Erythroblast (primary cell): Measurements from ENCODE around the gene STAT4.

Experiments used
- DNase-seq, 2 experiments: peaks; one replicate each; lab custom pipeline; 2025; lab: John Stamatoyannopoulos, UW
- GATA1 ChIP-seq: IDR thresholded peaks from 2 replicates; pipeline ENCODE4 v1.6.1; 2011; ENCODE audit warnings: low read depth, mild to moderate bottlenecking, control low read depth, low read length, moderate library complexity
- POLR2A ChIP-seq: IDR thresholded peaks from 2 replicates; pipeline ENCODE4 v1.6.1; 2011; ENCODE audit warnings: mild to moderate bottlenecking, low read length

The STAT4 gene

GRCh38 chr2:191150600-191151330 lies at the start of gene STAT4:
Gene STAT4, minus strand, starts transcription at chr2:191150994. Its CDS starts 2,791 bp downstream, at chr2:191148203.
- no peak for TF ChIP-seq GATA1
- no peak for TF ChIP-seq POLR2A
- peak in 1 of 2 experiments; percentile 22 for DNase-seq

- TF ChIP-seq POLR2A (no peak), GATA1 (no peak)
- DNase-seq, result no peak
Observed at GRCh38 chr2:191199929-191200512, 49.2 kb upstream of the STAT4 start.

GRCh38 chr2:191198271-191198670 lies 47.5 kb upstream of the STAT4 start:
- TF ChIP-seq GATA1, result no peak

GRCh38 chr2:191197096-191197495 lies 46.3 kb upstream of the STAT4 start:
- DNase-seq, result no peak
- TF ChIP-seq POLR2A (no peak), GATA1 (no peak)

More at GRCh38 chr2:191198271-191198670, 47.5 kb upstream of the STAT4 start:
- DNase-seq, result no peak

- no peak for TF ChIP-seq GATA1
- TF ChIP-seq POLR2A, result no peak
- no peak for DNase-seq
Observed at GRCh38 chr2:191195021-191195420, 44.2 kb upstream of the STAT4 start.

- TF ChIP-seq GATA1 (no peak), POLR2A (no peak)
- DNase-seq, result no peak
Observed at GRCh38 chr2:191190861-191191552, 40.2 kb upstream of the STAT4 start.

DNA sequence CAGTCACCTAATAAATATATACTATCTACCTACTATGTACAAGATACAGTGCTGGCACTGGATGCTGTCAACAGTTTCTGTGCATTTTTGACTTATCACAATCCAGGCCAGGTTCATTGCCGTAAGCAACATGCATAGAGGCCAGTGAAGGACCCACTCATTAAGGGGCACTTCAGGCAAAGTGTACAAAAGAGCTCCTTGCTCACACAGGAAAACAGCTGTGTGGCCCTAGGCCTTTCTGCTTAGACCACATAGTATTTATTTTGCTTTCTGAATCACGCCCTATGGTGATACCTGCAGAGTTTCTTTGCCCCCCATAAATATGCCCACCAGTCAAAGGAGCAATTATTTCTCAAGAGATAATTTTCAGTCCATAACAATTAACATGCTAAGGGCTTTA lies 39.6 kb upstream of the STAT4 start:
- DNase-seq, result no peak
- TF ChIP-seq GATA1, result no peak
- no peak for TF ChIP-seq POLR2A

GRCh38 chr2:191189112-191189635 lies 38.4 kb upstream of the STAT4 start:
- DNase-seq, result no peak
- no peak for TF ChIP-seq GATA1
- no peak for TF ChIP-seq POLR2A

DNA sequence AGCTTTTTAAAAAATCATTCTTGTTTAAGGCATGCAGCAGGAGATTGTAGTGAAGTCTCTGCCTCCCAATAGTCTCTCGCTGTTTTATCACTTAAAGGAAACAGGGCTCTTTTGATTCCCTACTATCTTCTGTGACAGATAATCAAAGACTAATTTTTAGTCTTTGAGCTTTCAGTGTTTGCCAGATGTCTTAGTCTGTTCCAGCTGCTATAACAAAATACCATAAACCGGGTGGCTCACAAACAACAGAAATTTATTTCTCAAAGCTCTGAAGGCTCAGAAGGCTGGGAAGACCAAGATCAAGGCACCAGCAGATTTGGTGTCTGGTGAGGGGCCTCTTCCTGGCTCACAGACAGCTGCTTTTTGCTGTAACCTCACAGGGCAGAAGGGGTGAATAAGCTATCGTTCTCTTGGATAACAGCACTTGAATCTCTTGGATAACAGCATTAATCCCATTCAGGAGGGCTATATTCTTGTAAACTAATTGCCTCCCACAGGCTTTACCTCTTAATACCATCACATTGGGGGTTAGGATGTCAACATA lies 37.8 kb upstream of the STAT4 start:
- no peak for TF ChIP-seq GATA1
- no peak for TF ChIP-seq POLR2A
- no peak for DNase-seq

DNA sequence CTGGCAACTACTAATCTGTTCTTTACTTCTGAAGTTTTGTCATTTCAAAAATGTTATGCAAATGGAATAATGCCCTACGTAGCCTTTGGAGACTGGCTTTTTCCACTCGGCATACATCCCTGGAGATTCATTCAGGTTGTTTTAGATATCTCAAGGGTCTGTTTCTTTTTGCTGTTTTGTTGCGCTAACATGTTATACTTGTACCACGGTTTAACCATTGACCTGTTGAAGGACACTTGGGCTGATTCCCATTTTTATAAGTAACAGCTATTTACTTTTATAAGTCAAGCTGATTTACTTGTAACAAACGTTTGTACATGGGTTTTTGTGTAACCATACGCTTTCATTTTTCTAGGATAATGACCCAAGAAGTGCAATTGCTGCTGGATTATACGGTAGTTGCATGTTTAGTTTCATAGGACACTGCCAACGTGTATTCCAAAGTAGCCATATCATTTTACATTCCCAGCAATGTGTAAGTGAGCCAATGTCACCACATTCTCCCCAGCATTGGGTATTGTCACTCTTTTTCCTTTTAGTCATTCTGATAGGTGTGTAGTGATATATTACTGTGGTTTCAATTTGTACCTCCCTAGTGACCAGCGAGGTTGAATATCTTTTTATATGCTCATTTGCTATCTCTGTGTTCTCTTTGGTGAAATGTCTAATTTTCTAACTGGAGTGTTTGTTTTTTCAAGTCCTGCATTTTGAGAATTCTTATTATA lies 36.5 kb upstream of the STAT4 start:
- no peak for TF ChIP-seq GATA1
- no peak for TF ChIP-seq POLR2A
- DNase-seq, result no peak

- no peak for DNase-seq
- TF ChIP-seq POLR2A (no peak), GATA1 (no peak)
Observed at GRCh38 chr2:191184457-191184856, 33.7 kb upstream of the STAT4 start.

GRCh38 chr2:191183516-191183915 lies 32.7 kb upstream of the STAT4 start:
- DNase-seq, result no peak
- TF ChIP-seq GATA1 (no peak), POLR2A (no peak)

DNA sequence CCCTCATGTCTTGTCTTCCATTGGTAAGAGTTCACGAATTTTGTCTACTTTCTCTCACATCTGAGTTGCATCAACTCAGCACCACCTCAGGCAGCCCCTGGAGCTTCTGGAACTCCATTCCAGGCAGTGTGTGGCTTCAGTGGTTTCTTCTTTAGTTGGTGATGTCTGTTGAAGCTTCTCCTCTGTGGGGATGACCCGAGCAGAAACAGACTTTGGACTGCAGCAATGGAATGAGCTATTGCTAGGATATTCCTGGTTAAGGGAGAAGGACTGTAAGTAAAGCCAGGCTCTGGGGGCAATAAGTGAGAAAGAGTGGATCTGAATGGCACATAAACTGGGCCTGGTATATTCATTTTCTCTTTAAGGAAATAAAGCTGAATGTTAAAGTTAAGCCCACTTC lies 32.3 kb upstream of the STAT4 start:
- no peak for TF ChIP-seq GATA1
- TF ChIP-seq POLR2A, result no peak
- DNase-seq, result no peak

DNA sequence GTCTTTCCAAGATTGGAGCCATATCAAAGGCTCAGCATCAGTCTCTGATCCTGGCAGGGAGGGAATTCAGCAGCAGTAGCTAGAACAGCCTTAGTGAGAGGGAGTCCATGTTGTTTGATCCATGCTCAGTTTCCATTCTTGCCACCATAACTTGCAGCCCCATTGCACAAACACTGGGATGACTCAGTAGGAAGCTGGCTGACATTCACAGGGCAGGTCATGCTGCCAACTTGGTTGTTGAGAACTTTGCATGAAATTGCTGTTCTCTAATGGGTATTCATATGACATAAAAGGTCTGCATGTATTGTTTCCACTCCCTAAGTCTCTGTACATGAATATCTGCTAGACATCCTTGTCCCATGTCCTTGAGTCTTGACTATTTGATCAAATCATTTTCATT lies 29.9 kb upstream of the STAT4 start:
- TF ChIP-seq GATA1 (no peak), POLR2A (no peak)
- no peak for DNase-seq
